Transverse colon (tissue), 4 donors: ENCODE results near the gene ENPP1. TPM values are rescaled to one million over a fixed set of nuclear protein-coding genes. Genes with fewer than 3 reads are reported as not detected.

Experiments
- DNase-seq: peaks from one replicate; pipeline ENCODE4 v3.0.0-alpha.2; 2019
- H3K27ac ChIP-seq, 4 donors: fragments of 200-600 bp; sonication (generic); 2 replicates each; pipeline ENCODE4 v1.5.1; 2016 to 2018; ENCODE audit warnings: inconsistent platforms in 4 of 4
- H3K27me3 ChIP-seq: fragments of 200-600 bp; sonication (generic); 2 replicates; pipeline ENCODE4 v1.5.1; 2017; ENCODE audit warnings: inconsistent platforms
- H3K36me3 ChIP-seq, 4 donors: fragments of 200-600 bp; sonication (generic); 2 replicates each; pipeline ENCODE4 v1.5.1; 2017 to 2019; ENCODE audit warnings: inconsistent platforms in 4 of 4
- H3K4me1 ChIP-seq, 4 donors: fragments of 200-600 bp; sonication (generic); 2 replicates each; pipeline ENCODE4 v1.5.1; 2017 to 2020; ENCODE audit warnings: inconsistent platforms in 4 of 4
- H3K4me3 ChIP-seq, 4 donors: fragments of 200-600 bp; sonication (generic); 1 replicate in 1 of 4; 2 replicates in 3 of 4; pipeline versions ENCODE4 v1.5.1 to v1.6.1; 2017 to 2019; ENCODE audit warnings: inconsistent platforms in 4 of 4
- H3K9me3 ChIP-seq, 2 donors: fragments of 200-600 bp; sonication (generic); 2 replicates each; pipeline ENCODE4 v1.5.1; 2017 to 2019; ENCODE audit warnings: inconsistent platforms in 2 of 2
- EP300 ChIP-seq: sonication (generic); formaldehyde crosslinking; IDR thresholded peaks from one replicate; pipeline ENCODE4 v1.6.1; 2017; ENCODE audit warnings: antibody characterized with exemption, low read depth
- POLR2A ChIP-seq: fragments of 450-650 bp; IDR thresholded peaks from one replicate; pipeline ENCODE4 v1.6.1; 2016; ENCODE audit warnings: antibody characterized with exemption, mild to moderate bottlenecking, moderate library complexity
- POLR2AphosphoS5 ChIP-seq, 3 donors: sonication (generic); formaldehyde crosslinking; IDR thresholded peaks; one replicate each; pipeline ENCODE4 v1.6.1; 2016; ENCODE audit warnings: antibody characterized with exemption in 3 of 3
- WGBS, 2 donors: methylation state at CpG; one replicate each; pipeline ENCODE4 v1.1.5; 2018; ENCODE audit warnings: low coverage in 1 of 2; 5-methylcytosine and 5-hydroxymethylcytosine counted together
- in situ Hi-C, 4 donors: fragments of 200-750 bp; cut with MboI; loops; one replicate each; pipeline versions ENCODE4 v1.15.0 to v1.15.1; 2017; ENCODE audit warnings: low sequenced_read_pairs in 3 of 4, low pct_ligation_motif_present in 1 of 4, low pct_unique_long_range_greater_than_20kb in 1 of 4
- intact Hi-C: fragments of 100-400 bp; cut with DNase I; formaldehyde crosslinking; loops from one replicate; pipeline ENCODE4 v1.15.1; 2023; ENCODE audit warnings: low total_unique reads
- total RNA-seq, 4 donors: library from RNA; depleted of rRNA; stranded (reverse); fragments of >200 nt; gene quantifications; one replicate each; pipeline ENCODE4 v1.1.0, GENCODE V29; 2016
- TF ChIP-seq, protein P1 (sequence below), 5 experiments: fragments of 200-600 bp in 3 of 5; fragments of 450-650 bp in 2 of 5; sonication (generic) in 3 of 5; IDR thresholded peaks; 1 replicate in 2 of 5; 2 replicates in 3 of 5; pipeline ENCODE4 v1.5.1; 2016 to 2017; ENCODE audit warnings: antibody characterized with exemption in 5 of 5, inconsistent platforms in 3 of 5, mild to moderate bottlenecking in 2 of 5, moderate library complexity in 1 of 5

Gene ENPP1
- total RNA-seq, 4 donors from 2014 or later = 3.4 to 24.0 (median 22.8) TPM

DNA sequence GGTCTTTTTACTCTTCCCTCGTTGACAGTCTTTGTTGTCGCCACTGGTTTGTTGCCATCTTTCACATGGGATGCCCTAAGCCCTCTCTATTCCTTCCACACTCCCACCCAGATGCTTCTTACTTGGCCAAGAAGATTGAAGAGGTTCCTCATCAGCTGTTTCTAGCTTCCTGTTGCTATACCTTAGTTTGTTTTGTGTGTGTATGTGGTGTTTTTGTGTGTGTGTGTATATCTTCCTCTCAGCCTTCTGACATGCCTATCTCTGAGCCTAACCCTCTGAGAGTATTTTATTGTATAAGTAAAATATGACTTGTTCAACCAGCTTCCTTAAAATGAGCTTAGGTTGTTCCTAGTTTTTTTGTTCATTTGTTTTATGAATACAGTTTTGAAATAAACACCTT is 35.9 kb downstream of the ENPP1 start:
- Histone ChIP-seq H3K4me1 (no peaks in the 10 kb centered on the region), H3K4me3 (no peak overlapping the region), H3K36me3 (no peaks in the 10 kb centered on the region), H3K27ac (no peak overlapping the region), H3K9me3 (no peaks in the 10 kb centered on the region), H3K27me3 (no peaks in the 10 kb centered on the region)
- TF ChIP-seq POLR2AphosphoS5 (IDR thresholded peaks at IDR 0.05) (no peak), POLR2A (no peak), EP300 (no peak)
- TF ChIP-seq, protein P1, sequence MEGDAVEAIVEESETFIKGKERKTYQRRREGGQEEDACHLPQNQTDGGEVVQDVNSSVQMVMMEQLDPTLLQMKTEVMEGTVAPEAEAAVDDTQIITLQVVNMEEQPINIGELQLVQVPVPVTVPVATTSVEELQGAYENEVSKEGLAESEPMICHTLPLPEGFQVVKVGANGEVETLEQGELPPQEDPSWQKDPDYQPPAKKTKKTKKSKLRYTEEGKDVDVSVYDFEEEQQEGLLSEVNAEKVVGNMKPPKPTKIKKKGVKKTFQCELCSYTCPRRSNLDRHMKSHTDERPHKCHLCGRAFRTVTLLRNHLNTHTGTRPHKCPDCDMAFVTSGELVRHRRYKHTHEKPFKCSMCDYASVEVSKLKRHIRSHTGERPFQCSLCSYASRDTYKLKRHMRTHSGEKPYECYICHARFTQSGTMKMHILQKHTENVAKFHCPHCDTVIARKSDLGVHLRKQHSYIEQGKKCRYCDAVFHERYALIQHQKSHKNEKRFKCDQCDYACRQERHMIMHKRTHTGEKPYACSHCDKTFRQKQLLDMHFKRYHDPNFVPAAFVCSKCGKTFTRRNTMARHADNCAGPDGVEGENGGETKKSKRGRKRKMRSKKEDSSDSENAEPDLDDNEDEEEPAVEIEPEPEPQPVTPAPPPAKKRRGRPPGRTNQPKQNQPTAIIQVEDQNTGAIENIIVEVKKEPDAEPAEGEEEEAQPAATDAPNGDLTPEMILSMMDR (IDR thresholded peaks at IDR 0.05) = no peak
- intact Hi-C loops = no loop called here
- in situ Hi-C loops = no loop called here
- DNase-seq = no peak
- 80 to 81% methylated on average over 1 to 2 of the region's 2 CpGs for WGBS, 2 donors

- intact Hi-C loops = no loop called here
- in situ Hi-C loops = no loop called here
- no peak for TF ChIP-seq EP300
- TF ChIP-seq POLR2AphosphoS5 (IDR thresholded peaks at IDR 0.05) = no peak
- TF ChIP-seq, protein P1 (IDR thresholded peaks at IDR 0.05) = no peak
- TF ChIP-seq POLR2A = no peak
- Histone ChIP-seq H3K27me3 (no peaks in the 10 kb centered on the region), H3K36me3 (no peaks in the 10 kb centered on the region), H3K9me3 (no peaks in the 10 kb centered on the region), H3K27ac (no peak overlapping the region), H3K4me1 (no peaks in the 10 kb centered on the region), H3K4me3 (no peak overlapping the region)
- WGBS, 2 donors = 88 to 91% methylated on average over 3 of the region's 3 CpGs
- DNase-seq = no peak
Measured at GRCh38 chr6:131844243-131844841, 36.5 kb downstream of the ENPP1 start.

DNA sequence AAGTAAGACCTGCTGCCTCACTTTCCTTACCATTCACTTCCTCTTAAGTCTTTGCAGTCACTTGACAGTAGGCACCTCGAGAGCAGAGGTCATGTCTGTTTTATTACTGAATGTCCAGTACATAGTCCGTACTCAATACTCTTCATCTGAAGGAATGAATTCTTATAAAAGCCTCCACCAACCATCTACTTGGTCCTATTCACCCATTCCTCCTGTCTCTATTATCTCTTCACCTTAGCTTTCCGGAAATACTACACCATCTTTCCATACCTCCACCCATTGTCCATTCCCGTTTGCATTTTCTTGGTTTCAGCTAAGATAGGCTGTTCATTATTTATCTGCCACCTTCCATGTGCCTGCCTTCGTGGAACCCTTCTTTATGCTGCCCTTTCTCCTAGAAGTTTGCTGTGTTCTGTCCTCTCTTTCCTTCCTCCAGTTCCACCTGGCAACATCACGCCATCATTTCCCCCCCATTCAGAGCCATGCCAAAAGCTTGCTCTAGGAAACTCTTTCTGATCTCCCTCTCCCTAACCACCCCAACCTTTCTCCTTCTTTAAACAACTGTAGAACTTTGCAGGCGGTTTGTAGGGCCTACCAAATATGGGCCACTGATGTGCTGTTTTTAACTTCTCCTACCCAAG is 38.3 kb downstream of the ENPP1 start:
- 76 to 82% methylated on average over 7 of the region's 7 CpGs for WGBS, 2 donors
- TF ChIP-seq POLR2A = no peak
- no peak for TF ChIP-seq POLR2AphosphoS5 (IDR thresholded peaks at IDR 0.05)
- TF ChIP-seq, protein P1 (IDR thresholded peaks at IDR 0.05) = no peak
- no peak for TF ChIP-seq EP300
- Histone ChIP-seq H3K36me3 (peaks cover 0 to 4% (median 0%) of the 10 kb centered on the region in 4 donors), H3K9me3 (no peaks in the 10 kb centered on the region), H3K27me3 (no peaks in the 10 kb centered on the region), H3K4me3 (no peak overlapping the region), H3K27ac (no peak overlapping the region), H3K4me1 (no peaks in the 10 kb centered on the region)
- intact Hi-C loops = no loop called here
- in situ Hi-C loops = no loop called here
- DNase-seq = no peak

DNA sequence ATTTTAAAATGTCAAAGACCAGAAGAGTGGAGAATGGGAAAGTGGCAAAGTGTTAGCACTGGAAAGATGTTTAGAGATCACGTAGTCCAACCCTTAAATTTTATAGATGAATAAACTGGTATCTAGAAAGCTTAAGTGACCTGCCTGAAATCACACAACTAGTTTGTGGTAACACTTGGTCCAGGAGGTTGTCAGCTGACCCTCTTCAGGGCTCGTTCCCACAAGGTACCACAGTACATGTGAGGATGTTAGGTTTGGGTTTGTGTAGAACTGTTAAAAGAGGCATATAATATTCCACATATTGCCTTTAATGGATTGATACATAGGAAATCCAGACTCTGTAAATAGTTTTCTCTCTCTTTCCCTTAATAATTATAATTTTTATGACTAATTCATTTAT is 39.1 kb downstream of the ENPP1 start:
- no peak for TF ChIP-seq POLR2AphosphoS5 (IDR thresholded peaks at IDR 0.05)
- TF ChIP-seq, protein P1 (IDR thresholded peaks at IDR 0.05) = no peak
- no peak for TF ChIP-seq POLR2A
- TF ChIP-seq EP300 = no peak
- Histone ChIP-seq H3K4me1 (no peaks in the 10 kb centered on the region), H3K27me3 (no peaks in the 10 kb centered on the region), H3K9me3 (no peaks in the 10 kb centered on the region), H3K4me3 (no peak overlapping the region), H3K27ac (no peak overlapping the region), H3K36me3 (peaks cover 0 to 4% (median 0%) of the 10 kb centered on the region in 4 donors)
- 83% methylated on average over 2 of the region's 2 CpGs for WGBS, 2 donors
- in situ Hi-C loops (no loop called here), intact Hi-C loops (no loop called here)
- no peak for DNase-seq
